Activated CD8-positive, alpha-beta T cell treated with anti-CD3 and anti-CD28 coated beads for 36 hours (primary cell): ENCODE data around the gene NDUFB6. TPM values are rescaled to one million over a fixed set of nuclear protein-coding genes. Genes with fewer than 3 reads are reported as not detected.
A peak's percentile ranks its signal among the peaks of the same experiment; 100 is the strongest.

Experiments used
- ATAC-seq: fragments of 200-7000 bp; cut with Tn5 transposase; one replicate; pipeline ENCODE4 v1.10.0; 2021; ENCODE audit warnings: mild to moderate bottlenecking, moderate library complexity
- CTCF ChIA-PET: fragments of 350-600 bp; sonication (Branson Sonifier 250); formaldehyde crosslinking; loops from one replicate; lab custom pipeline; 2021; ENCODE audit warnings: antibody characterized with exemption; lab: Charles Lee
- POLR2A ChIA-PET: fragments of 350-600 bp; sonication (Branson Sonifier 250); formaldehyde crosslinking; loops from one replicate; lab custom pipeline; 2021; ENCODE audit warnings: antibody characterized with exemption; lab: Charles Lee
- DNase-seq: peaks from one replicate; pipeline ENCODE4 v3.0.0-alpha.2; 2020
- H3K27ac Mint-ChIP-seq: one replicate; pipeline ENCODE4 v1.8.0; 2021; ENCODE audit warnings: mild to moderate bottlenecking, mixed read lengths
- H3K27me3 Mint-ChIP-seq: one replicate; pipeline ENCODE4 v1.8.0; 2021; ENCODE audit warnings: mixed read lengths
- H3K36me3 Mint-ChIP-seq: one replicate; pipeline ENCODE4 v1.8.0; 2021; ENCODE audit warnings: low read depth, mixed read lengths
- H3K4me1 Mint-ChIP-seq: one replicate; pipeline ENCODE4 v1.8.0; 2021; ENCODE audit warnings: low read depth, mixed read lengths
- H3K4me3 Mint-ChIP-seq: one replicate; pipeline ENCODE4 v1.8.0; 2021; ENCODE audit warnings: mild to moderate bottlenecking, moderate library complexity, mixed read lengths
- H3K9me3 Mint-ChIP-seq: one replicate; pipeline ENCODE4 v1.8.0; 2021; ENCODE audit warnings: mixed read lengths
- CTCF ChIP-seq: fragments of 200-600 bp; IDR thresholded peaks from one replicate; pipeline ENCODE4 v1.8.0; 2022; ENCODE audit warnings: antibody characterized with exemption, mild to moderate bottlenecking
- intact Hi-C: fragments of 100-400 bp; cut with micrococcal nuclease; formaldehyde crosslinking; loops from one replicate; pipeline ENCODE4 v1.10.0; 2022
- total RNA-seq, 2 experiments: library from RNA; stranded (reverse); gene quantifications; one replicate each; pipeline ENCODE4 v1.2.3, GENCODE V29; 2021

Gene NDUFB6
- total RNA-seq, 2 experiments from 2014 or later = 61.4 to 63.4 TPM

GRCh38 chr9:32545884-32546283, 27.1 kb downstream of the NDUFB6 start:
- Mint-ChIP-seq H3K4me1 (peaks cover 33% of the 10 kb centered on the region), H3K4me3 (no peak overlapping the region), H3K9me3 (no peaks in the 10 kb centered on the region), H3K27me3 (no peaks in the 10 kb centered on the region), H3K27ac (no peak overlapping the region), H3K36me3 (peaks cover 40% of the 10 kb centered on the region)
- DNase-seq (no peak), ATAC-seq (no peak)
- intact Hi-C loops = no loop called here
- ChIA-PET CTCF (interaction anchor here (1.0 to 3.7 kb wide), 4 partner anchors 20 to 168 kb away, joined by 5 to 18 read pairs (median 9); partner anchors contain the start of gene RIGI), POLR2A (interaction anchor here (1.8 kb wide), 1 partner anchor 12 kb away, joined by 4 read pairs; no protein-coding TSS in a partner anchor)
- no peak for TF ChIP-seq CTCF

- no peak for DNase-seq
- H3K9me3 Mint-ChIP-seq = no peaks in the 10 kb centered on the region
- H3K4me3 Mint-ChIP-seq = no peak overlapping the region
- intact Hi-C loops = no loop called here
- ChIA-PET POLR2A (interaction anchor here (1.1 kb wide), 1 partner anchor 17 kb away, joined by 3 read pairs; the partner anchor contains the start of gene RIGI), CTCF (interaction anchor here (1.0 to 3.7 kb wide), 4 partner anchors 10 to 165 kb away, joined by 3 to 18 read pairs (median 6); partner anchors contain the start of genes SMIM27 and TOPORS)
- no peak for ATAC-seq
- H3K27me3 Mint-ChIP-seq = no peaks in the 10 kb centered on the region
- H3K36me3 Mint-ChIP-seq = peaks cover 28% of the 10 kb centered on the region
- peaks cover 14% of the 10 kb centered on the region for H3K4me1 Mint-ChIP-seq
- no peak overlapping the region for H3K27ac Mint-ChIP-seq
- no peak for TF ChIP-seq CTCF
These were observed 29.9 kb downstream of the NDUFB6 start for GRCh38 chr9:32543047-32543446.

- TF ChIP-seq CTCF = no peak
- Mint-ChIP-seq H3K9me3 (no peaks in the 10 kb centered on the region), H3K36me3 (peaks cover 1% of the 10 kb centered on the region), H3K27ac (no peak overlapping the region), H3K27me3 (no peaks in the 10 kb centered on the region), H3K4me1 (no peaks in the 10 kb centered on the region), H3K4me3 (no peak overlapping the region)
- no peak for ATAC-seq
- ChIA-PET POLR2A (interaction anchor here (1.7 kb wide), 1 partner anchor 11 kb away, joined by 4 read pairs; no protein-coding TSS in a partner anchor), CTCF (interaction anchor here (1.2 to 3.4 kb wide), 2 partner anchors 8 to 154 kb away, joined by 3 to 18 read pairs; no protein-coding TSS in a partner anchor)
- intact Hi-C loops = no loop called here
- no peak for DNase-seq
These were observed 39.1 kb downstream of the NDUFB6 start for GRCh38 chr9:32533816-32534215.

GRCh38 chr9:32533336-32533735, 39.6 kb downstream of the NDUFB6 start:
- H3K9me3 Mint-ChIP-seq = no peaks in the 10 kb centered on the region
- no peak for TF ChIP-seq CTCF
- no peaks in the 10 kb centered on the region for H3K27me3 Mint-ChIP-seq
- no peak overlapping the region for H3K4me3 Mint-ChIP-seq
- ATAC-seq (no peak), DNase-seq (no peak)
- H3K36me3 Mint-ChIP-seq = peaks cover 1% of the 10 kb centered on the region
- ChIA-PET POLR2A (interaction anchor here (1.7 kb wide), 1 partner anchor 12 kb away, joined by 4 read pairs; no protein-coding TSS in a partner anchor), CTCF (interaction anchor here (3.4 kb wide), 1 partner anchor 154 kb away, joined by 18 read pairs; no protein-coding TSS in a partner anchor)
- intact Hi-C loops = no loop called here
- no peaks in the 10 kb centered on the region for H3K4me1 Mint-ChIP-seq
- H3K27ac Mint-ChIP-seq = no peak overlapping the region

GRCh38 chr9:32526707-32527048, 46.3 kb downstream of the NDUFB6 start:
- H3K27ac Mint-ChIP-seq = peak overlapping the region; percentile 85
- peaks cover 44% of the 10 kb centered on the region for H3K4me1 Mint-ChIP-seq
- ATAC-seq (no peak), DNase-seq (no peak)
- H3K9me3 Mint-ChIP-seq = peaks cover 6% of the 10 kb centered on the region
- H3K36me3 Mint-ChIP-seq = peaks cover 21% of the 10 kb centered on the region
- H3K4me3 Mint-ChIP-seq = peak overlapping the region; percentile 85
- TF ChIP-seq CTCF = no peak
- intact Hi-C loops = loop anchor here (1.0 to 10.0 kb wide), 3 partner anchors 24 to 147 kb away; partner anchors contain the start of gene NDUFB6
- POLR2A ChIA-PET = interaction anchor here (0.8 to 2.4 kb wide), 5 partner anchors 10 to 499 kb away, joined by 3 to 11 read pairs (median 5); partner anchors contain the start of genes DNAJA1, SMIM27 and TOPORS
- H3K27me3 Mint-ChIP-seq = no peaks in the 10 kb centered on the region
- CTCF ChIA-PET = interaction anchor here (0.6 to 3.3 kb wide), 9 partner anchors 17 to 147 kb away, joined by 3 to 44 read pairs (median 15); partner anchors contain the start of genes ACO1 and NDUFB6
